Heart right ventricle (tissue), 16 donors: ENCODE data around the gene PELI2. TPM values are rescaled to one million over a fixed set of nuclear protein-coding genes. Genes with fewer than 3 reads are reported as not detected.

Experiments
- ATAC-seq, 8 donors: fragments of 200-7000 bp; cut with Tn5 transposase; one replicate each; pipeline ENCODE4 v1.9.1; 2020; ENCODE audit warnings: mild to moderate bottlenecking in 8 of 8, moderate library complexity in 8 of 8, moderate number of reproducible peaks in 1 of 8
- DNase-seq, 2 donors: peaks; one replicate each; pipeline ENCODE4 v3.0.0-alpha.2; 2020
- H3K27ac ChIP-seq, 10 donors: fragments of 200-600 bp; sonication (generic) in 2 of 10; one replicate each; pipeline versions ENCODE4 v1.5.0 to v1.8.0; 2020 to 2022; ENCODE audit warnings: mild to moderate bottlenecking in 3 of 10
- H3K27me3 ChIP-seq, 7 donors: fragments of 200-600 bp; one replicate each; pipeline ENCODE4 v1.8.0; 2021 to 2022; ENCODE audit warnings: mild to moderate bottlenecking in 2 of 7
- H3K36me3 ChIP-seq, 9 donors: fragments of 200-600 bp; sonication (generic) in 1 of 9; one replicate each; pipeline versions ENCODE4 v1.5.0 to v1.8.0; 2020 to 2022; ENCODE audit warnings: mild to moderate bottlenecking in 2 of 9
- H3K4me1 ChIP-seq, 9 donors: fragments of 200-600 bp; sonication (generic) in 1 of 9; one replicate each; pipeline versions ENCODE4 v1.5.0 to v1.8.0; 2020 to 2022; ENCODE audit warnings: mild to moderate bottlenecking in 4 of 9
- H3K4me3 ChIP-seq, 10 donors: fragments of 200-600 bp; sonication (generic) in 2 of 10; one replicate each; pipeline versions ENCODE4 v1.5.0 to v1.8.0; 2020 to 2022; ENCODE audit warnings: mild to moderate bottlenecking in 7 of 10, moderate library complexity in 2 of 10
- H3K9me3 ChIP-seq, 11 donors: fragments of 200-600 bp in 10 of 11; sonication (generic) in 2 of 11; one replicate each; pipeline versions ENCODE4 v1.5.0 to v1.8.0; 2013 to 2022; ENCODE audit warnings: mild to moderate bottlenecking in 2 of 11, control low read depth in 1 of 11, moderate library complexity in 1 of 11
- WGBS, 2 donors: extraction: QIAGEN DNeasy Blood & Tissue Kit; methylation state at CpG; one replicate each; pipeline ENCODE4 v1.1.7; 2013; ENCODE audit warnings: inconsistent platforms in 1 of 2; 5-methylcytosine and 5-hydroxymethylcytosine counted together
- intact Hi-C, 10 donors: fragments of 100-400 bp; cut with DNase I; formaldehyde crosslinking; loops; one replicate each; pipeline versions ENCODE4 v1.11.1 to v1.14.2; 2022
- polyA plus RNA-seq, 2 donors: library from polyadenylated mRNA; stranded (reverse); fragments of 200-250 nt; gene quantifications; one replicate each; pipeline ENCODE4 v1.2.3, GENCODE V29; 2013
- total RNA-seq, 10 donors: library from RNA; stranded (reverse); fragmentation: NEBNext Ultra II Directional in 3 of 10; extraction: Animal tissue kit (Norgen Biotek cat#: 25700) in 3 of 10; gene quantifications; one replicate each; pipeline versions ENCODE4 v1.2.1 to v1.2.4, GENCODE V29; 2021 to 2023
- TF ChIP-seq, protein P1 (sequence below), 9 donors: fragments of 200-600 bp; sonication (generic) in 2 of 9; IDR thresholded peaks; one replicate each; pipeline versions ENCODE4 v1.5.0 to v1.8.0; 2021 to 2022; ENCODE audit warnings: antibody characterized with exemption in 9 of 9, mild to moderate bottlenecking in 5 of 9, moderate library complexity in 1 of 9
- donor health status: Arrhythmogenic right ventricular cardiomyopathy.
- donor health status: ischemic (EF 13 %, LVEDD 7.1; RV severe dilation, severe dysfunction).
- donor health status: healthy with polysubstance abuse.
- donor health status: DM: no; HTN: yes; CAD: no.
- donor health status: DM: no; HTN: no; CAD: no.
- donor health status: ischemic (EF 25% LVEDD 6.9; RV normal size, moderate dysfunction).
- donor health status: ischemic (EF 25% LVEDD 5.7; RV mildly dilated, moderate dysfunction).
- donor health status: healthy.
- donor health status: DM: yes; HTN: yes; CAD: no.
- donor health status: Ischemic cardiomyopathy.
- donor health status: ischemic (EF 35%, LVEDD 5.7; RV mildly dilated, moderate dysfunction).
- donor health status: nonischemic (EF 11% LVEDD 7.7; RV severe dilation, severe dysfunction).
- donor health status: DM: yes; HTN: yes; CAD: no.
- donor health status: PGD.
- donor health status: ischemic (EF 29% LVEDD 5.4; RV normal size, mild dysfunction).
- donor health status: nonischemic (EF 23%, LVEDD 6.1; RV moderate dilation, normal function).

PELI2 gene
- total and polyA plus RNA-seq, 12 donors, result 0.87 to 4.9 (median 2.0) TPM

DNA sequence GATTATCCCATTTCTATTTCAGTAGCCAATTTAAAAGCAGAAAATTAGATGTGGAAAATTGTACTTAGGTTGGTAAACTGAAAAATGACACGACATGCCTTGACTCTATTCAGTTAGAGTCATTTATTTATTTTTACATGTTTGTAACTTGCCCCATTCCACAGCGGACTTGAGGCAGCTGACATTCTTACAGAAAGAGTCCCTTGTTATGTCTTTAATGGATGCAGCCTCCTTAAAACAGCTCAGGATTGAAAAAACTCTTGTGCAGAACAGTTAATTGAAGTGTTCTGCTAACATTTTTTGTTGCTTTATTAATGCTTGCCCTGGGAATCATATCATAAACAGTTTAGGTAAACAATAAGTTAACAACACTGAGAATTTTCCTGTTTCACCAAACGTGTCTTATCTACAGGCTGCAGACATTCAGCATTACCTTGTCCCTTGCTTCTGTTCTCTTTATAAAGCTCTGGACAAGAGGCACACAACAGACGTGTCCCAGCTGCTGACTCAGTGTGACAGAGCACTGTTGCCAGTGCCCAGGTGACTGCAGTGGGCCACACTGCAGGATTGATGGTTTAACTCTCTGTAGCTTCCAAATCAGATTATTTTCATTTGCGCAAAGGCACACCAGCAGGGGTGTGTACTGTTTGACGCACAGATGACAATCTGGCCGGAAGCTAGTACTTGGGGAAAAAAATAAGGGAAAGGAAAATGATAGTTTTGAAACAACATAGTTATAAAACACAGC, 101.6 kb downstream of the PELI2 start:
- no peaks in the 10 kb centered on the region for H3K27me3 ChIP-seq
- intact Hi-C loops, result loop anchor here in 3 of 10 donors (5.0 to 10.0 kb wide), 3 partner anchors 75 to 205 kb away; partner anchors contain the start of gene PELI2 (in 1 of the 3)
- WGBS, 2 donors, result 45 to 59% methylated on average over 7 of the region's 7 CpGs
- DNase-seq (no peak), ATAC-seq (peak in 4 of 8 donors; percentile 26 to 68 (median 58))
- H3K36me3 ChIP-seq, result no peaks in the 10 kb centered on the region
- no peaks in the 10 kb centered on the region for H3K9me3 ChIP-seq
- H3K27ac ChIP-seq, result peak overlapping the region in 1 of 10 donors; percentile 34
- peaks cover 11 to 77% (median 59%) of the 10 kb centered on the region in 9 donors for H3K4me1 ChIP-seq
- no peak overlapping the region for H3K4me3 ChIP-seq
- TF ChIP-seq, protein P1, sequence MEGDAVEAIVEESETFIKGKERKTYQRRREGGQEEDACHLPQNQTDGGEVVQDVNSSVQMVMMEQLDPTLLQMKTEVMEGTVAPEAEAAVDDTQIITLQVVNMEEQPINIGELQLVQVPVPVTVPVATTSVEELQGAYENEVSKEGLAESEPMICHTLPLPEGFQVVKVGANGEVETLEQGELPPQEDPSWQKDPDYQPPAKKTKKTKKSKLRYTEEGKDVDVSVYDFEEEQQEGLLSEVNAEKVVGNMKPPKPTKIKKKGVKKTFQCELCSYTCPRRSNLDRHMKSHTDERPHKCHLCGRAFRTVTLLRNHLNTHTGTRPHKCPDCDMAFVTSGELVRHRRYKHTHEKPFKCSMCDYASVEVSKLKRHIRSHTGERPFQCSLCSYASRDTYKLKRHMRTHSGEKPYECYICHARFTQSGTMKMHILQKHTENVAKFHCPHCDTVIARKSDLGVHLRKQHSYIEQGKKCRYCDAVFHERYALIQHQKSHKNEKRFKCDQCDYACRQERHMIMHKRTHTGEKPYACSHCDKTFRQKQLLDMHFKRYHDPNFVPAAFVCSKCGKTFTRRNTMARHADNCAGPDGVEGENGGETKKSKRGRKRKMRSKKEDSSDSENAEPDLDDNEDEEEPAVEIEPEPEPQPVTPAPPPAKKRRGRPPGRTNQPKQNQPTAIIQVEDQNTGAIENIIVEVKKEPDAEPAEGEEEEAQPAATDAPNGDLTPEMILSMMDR (IDR thresholded peaks at IDR 0.05), result no peak

DNA sequence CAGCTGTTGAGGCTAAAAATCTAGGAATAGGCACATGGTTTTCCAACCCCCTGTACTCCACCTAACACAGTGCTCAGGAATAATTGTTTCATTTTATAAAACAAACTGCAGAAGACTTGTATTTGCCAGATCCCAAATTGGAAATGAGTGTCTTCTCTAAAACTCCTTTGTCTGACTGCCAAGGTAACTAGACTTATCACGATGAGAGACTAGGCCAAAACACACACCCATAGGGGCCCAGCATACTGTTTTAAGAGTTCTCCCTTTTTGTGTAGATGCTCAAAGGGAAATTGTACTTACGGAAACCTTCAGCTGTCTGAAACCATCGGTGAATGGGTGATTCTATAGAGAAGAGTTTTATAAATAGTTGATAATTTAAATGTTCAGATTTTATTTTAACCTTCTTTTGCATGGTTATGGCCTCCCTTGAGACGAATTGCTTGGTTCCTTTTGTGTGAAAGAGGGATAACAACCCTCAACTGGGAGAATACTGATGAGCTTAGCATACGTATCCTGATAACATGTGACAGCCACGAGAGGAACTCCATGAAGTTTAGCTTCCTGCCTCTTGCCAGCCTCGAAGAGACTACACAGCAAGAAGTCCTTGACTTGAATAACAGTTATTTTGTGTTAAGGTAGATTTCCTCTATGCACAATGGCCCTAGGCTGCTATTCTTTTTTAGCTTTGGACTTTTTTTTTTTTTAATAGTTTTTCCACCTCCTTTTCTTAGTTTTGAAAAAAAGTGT, 103.3 kb downstream of the PELI2 start:
- peak in 6 of 8 donors; percentile 25 to 73 (median 42) for ATAC-seq
- H3K27ac ChIP-seq, result peak overlapping the region in 3 of 10 donors; percentile 5 to 33 (median 26)
- peaks cover 8 to 61% (median 50%) of the 10 kb centered on the region in 9 donors for H3K4me1 ChIP-seq
- TF ChIP-seq, protein P1 (IDR thresholded peaks at IDR 0.05), result no peak
- no peaks in the 10 kb centered on the region for H3K27me3 ChIP-seq
- 46 to 59% methylated on average over 7 of the region's 7 CpGs for WGBS, 2 donors
- H3K36me3 ChIP-seq, result no peaks in the 10 kb centered on the region
- DNase-seq, result no peak
- no peak overlapping the region for H3K4me3 ChIP-seq
- intact Hi-C loops, result loop anchor here in 1 of 10 donors (5.0 kb wide), 1 partner anchor 104 kb away; the partner anchor contains the start of gene PELI2
- H3K9me3 ChIP-seq, result no peaks in the 10 kb centered on the region

DNA sequence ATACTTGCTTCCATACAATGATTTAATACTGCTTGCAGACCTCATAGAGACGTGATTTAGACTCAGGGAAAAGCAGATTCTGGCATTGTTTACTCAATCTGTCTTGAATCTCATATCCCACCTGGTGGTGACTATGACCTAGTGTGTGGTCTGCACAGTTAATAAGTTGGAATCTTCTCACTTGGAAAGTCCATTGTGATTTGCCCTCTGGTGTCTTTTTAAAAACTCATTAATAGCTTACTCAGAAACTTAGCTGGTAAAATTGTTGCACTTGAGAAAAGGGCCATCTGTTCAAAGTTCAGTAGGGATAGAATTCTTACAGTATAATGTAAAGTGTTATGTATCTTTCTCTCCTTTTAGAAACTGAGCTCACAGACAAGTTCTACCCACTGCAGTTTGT, 106.0 kb downstream of the PELI2 start:
- peaks cover 0 to 3% (median 0%) of the 10 kb centered on the region in 11 donors for H3K9me3 ChIP-seq
- DNase-seq, result no peak
- H3K4me1 ChIP-seq, result peaks cover 7 to 39% (median 28%) of the 10 kb centered on the region in 9 donors
- TF ChIP-seq, protein P1 (IDR thresholded peaks at IDR 0.05), result no peak
- no peaks in the 10 kb centered on the region for H3K36me3 ChIP-seq
- 84 to 87% methylated on average over 1 of the region's 1 CpG for WGBS, 2 donors
- no peak for ATAC-seq
- no peak overlapping the region for H3K27ac ChIP-seq
- intact Hi-C loops, result loop anchor here in 1 of 10 donors (5.0 kb wide), 1 partner anchor 107 kb away; the partner anchor contains the start of gene PELI2
- no peak overlapping the region for H3K4me3 ChIP-seq
- no peaks in the 10 kb centered on the region for H3K27me3 ChIP-seq
